ENCODE data around the gene DUOX1.
"Not testable (repeated sequence)": the region's sequence is repeated elsewhere in the genome, so short reads cannot be mapped to it uniquely, and the experiment has no call there.

DNA sequence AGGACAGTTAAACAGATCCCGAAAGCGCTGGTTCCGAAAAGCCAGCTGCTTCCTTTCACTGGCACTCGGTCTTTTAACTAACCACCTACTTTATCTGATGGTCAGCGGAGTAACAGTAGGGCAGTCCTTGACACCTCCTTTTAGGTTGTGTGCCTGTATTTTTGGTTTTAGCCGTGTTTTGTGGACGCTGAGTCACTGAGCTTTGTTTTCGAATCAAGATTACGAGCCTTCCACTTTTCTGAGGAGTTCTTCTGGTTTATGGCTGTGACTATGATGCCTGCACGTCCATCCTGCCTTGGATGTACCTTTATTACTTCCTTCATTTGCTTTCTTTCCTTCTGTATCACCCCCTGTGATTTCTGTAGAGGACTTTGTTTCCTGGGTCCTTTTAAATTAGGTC is 47.4 kb upstream of the DUOX1 start:
- TF ChIP-seq, protein P1, sequence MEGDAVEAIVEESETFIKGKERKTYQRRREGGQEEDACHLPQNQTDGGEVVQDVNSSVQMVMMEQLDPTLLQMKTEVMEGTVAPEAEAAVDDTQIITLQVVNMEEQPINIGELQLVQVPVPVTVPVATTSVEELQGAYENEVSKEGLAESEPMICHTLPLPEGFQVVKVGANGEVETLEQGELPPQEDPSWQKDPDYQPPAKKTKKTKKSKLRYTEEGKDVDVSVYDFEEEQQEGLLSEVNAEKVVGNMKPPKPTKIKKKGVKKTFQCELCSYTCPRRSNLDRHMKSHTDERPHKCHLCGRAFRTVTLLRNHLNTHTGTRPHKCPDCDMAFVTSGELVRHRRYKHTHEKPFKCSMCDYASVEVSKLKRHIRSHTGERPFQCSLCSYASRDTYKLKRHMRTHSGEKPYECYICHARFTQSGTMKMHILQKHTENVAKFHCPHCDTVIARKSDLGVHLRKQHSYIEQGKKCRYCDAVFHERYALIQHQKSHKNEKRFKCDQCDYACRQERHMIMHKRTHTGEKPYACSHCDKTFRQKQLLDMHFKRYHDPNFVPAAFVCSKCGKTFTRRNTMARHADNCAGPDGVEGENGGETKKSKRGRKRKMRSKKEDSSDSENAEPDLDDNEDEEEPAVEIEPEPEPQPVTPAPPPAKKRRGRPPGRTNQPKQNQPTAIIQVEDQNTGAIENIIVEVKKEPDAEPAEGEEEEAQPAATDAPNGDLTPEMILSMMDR (IDR thresholded peaks at IDR 0.05; ENCODE audit: insufficient read depth, low read length): not testable (repeated sequence)
- TF ChIP-seq POLR2AphosphoS5 (IDR thresholded peaks at IDR 0.05; ENCODE audit: low read depth); SPI1 (IDR thresholded peaks at IDR 0.05; ENCODE audit: borderline replicate concordance, low read depth): not testable (repeated sequence)
- TF ChIP-seq, protein P2, sequence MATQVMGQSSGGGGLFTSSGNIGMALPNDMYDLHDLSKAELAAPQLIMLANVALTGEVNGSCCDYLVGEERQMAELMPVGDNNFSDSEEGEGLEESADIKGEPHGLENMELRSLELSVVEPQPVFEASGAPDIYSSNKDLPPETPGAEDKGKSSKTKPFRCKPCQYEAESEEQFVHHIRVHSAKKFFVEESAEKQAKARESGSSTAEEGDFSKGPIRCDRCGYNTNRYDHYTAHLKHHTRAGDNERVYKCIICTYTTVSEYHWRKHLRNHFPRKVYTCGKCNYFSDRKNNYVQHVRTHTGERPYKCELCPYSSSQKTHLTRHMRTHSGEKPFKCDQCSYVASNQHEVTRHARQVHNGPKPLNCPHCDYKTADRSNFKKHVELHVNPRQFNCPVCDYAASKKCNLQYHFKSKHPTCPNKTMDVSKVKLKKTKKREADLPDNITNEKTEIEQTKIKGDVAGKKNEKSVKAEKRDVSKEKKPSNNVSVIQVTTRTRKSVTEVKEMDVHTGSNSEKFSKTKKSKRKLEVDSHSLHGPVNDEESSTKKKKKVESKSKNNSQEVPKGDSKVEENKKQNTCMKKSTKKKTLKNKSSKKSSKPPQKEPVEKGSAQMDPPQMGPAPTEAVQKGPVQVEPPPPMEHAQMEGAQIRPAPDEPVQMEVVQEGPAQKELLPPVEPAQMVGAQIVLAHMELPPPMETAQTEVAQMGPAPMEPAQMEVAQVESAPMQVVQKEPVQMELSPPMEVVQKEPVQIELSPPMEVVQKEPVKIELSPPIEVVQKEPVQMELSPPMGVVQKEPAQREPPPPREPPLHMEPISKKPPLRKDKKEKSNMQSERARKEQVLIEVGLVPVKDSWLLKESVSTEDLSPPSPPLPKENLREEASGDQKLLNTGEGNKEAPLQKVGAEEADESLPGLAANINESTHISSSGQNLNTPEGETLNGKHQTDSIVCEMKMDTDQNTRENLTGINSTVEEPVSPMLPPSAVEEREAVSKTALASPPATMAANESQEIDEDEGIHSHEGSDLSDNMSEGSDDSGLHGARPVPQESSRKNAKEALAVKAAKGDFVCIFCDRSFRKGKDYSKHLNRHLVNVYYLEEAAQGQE (IDR thresholded peaks at IDR 0.05; ENCODE audit: insufficient replicate concordance, low read depth): not testable (repeated sequence)
